A549 (cell line): Measurements from ENCODE around the gene C2orf66.

Experiments
- CEBPB ChIP-seq, 2 experiments: fragments of >200 bp in 1 of 2; sonication (Bioruptor Twin) in 1 of 2; formaldehyde crosslinking in 1 of 2; IDR thresholded peaks; 2 replicates each; pipeline ENCODE4 v1.6.1; 2012 to 2016
- HOXA7 ChIP-seq: fragments of 250-450 bp; sonication (Bioruptor Pico); IDR thresholded peaks from 2 replicates; pipeline ENCODE4 v1.5.0; 2020; ENCODE audit warnings: mild to moderate bottlenecking, moderate library complexity
- JUN ChIP-seq, 2 experiments: fragments of >200 bp; sonication (Bioruptor Twin); formaldehyde crosslinking; IDR thresholded peaks; 2 replicates in 1 of 2; 3 replicates in 1 of 2; pipeline ENCODE4 v1.6.1; 2016 to 2017
- KDM1A ChIP-seq: fragments of 200-600 bp; sonication (generic); IDR thresholded peaks from 2 replicates; pipeline ENCODE4 v1.6.1; 2016; ENCODE audit warnings: low read depth, mild to moderate bottlenecking
- NFE2L2 ChIP-seq: fragments of 150-350 bp; conservative IDR thresholded peaks from 2 replicates; pipeline ENCODE4 v1.6.1; 2014; ENCODE audit warnings: low read length
- RAD21 ChIP-seq, 2 experiments: fragments of >200 bp in 1 of 2; sonication (Bioruptor Twin) in 1 of 2; formaldehyde crosslinking in 1 of 2; IDR thresholded peaks in 1 of 2; conservative IDR thresholded peaks in 1 of 2; 2 replicates in 1 of 2; 3 replicates in 1 of 2; pipeline ENCODE4 v1.6.1; 2012 to 2018; ENCODE audit warnings: inconsistent platforms in 1 of 2
- ZFP36 ChIP-seq: fragments of 450-650 bp; IDR thresholded peaks from 2 replicates; pipeline ENCODE4 v1.6.1; 2014; ENCODE audit warnings: borderline replicate concordance; ENCODE audit not compliant: partially characterized antibody
- TF ChIP-seq, protein P1 (sequence below): fragments of 250-450 bp; sonication (Bioruptor Pico); IDR thresholded peaks from 2 replicates; pipeline ENCODE4 v1.5.0; 2021; ENCODE audit warnings: mild to moderate bottlenecking, moderate library complexity, borderline replicate concordance
- TF ChIP-seq, protein P2 (sequence below): fragments of >200 bp; sonication (Bioruptor Twin); formaldehyde crosslinking; IDR thresholded peaks from 3 replicates; pipeline ENCODE4 v1.5.1; 2016
- TF ChIP-seq, protein P3 (sequence below): fragments of 200-600 bp; sonication (generic); IDR thresholded peaks from 2 replicates; pipeline ENCODE4 v1.6.1; 2016; ENCODE audit warnings: antibody characterized with exemption, mild to moderate bottlenecking, moderate library complexity

DNA sequence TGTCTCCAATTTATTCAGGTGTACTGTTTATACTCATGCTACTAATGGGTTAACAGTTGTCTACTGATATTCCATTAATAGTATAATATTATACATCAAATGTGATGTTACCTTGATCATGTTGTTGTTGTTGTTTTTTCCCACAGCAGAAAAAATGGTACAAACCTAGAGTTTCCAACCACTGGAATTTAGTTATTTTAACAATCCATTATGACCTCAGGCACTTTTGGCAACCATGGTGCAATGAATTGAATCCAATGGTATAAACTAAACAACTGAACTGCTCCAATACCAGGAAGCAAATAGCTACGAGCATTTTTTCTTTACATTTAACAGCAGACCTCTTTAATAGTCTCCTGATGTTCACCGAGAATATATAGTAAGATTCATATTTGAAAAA is 31.0 kb upstream of the C2orf66 start:
- TF ChIP-seq ZFP36, result no peak
- no peak for TF ChIP-seq JUN (IDR thresholded peaks at IDR 0.05)
- no peak for TF ChIP-seq CEBPB (IDR thresholded peaks at IDR 0.05)
- TF ChIP-seq, protein P1, sequence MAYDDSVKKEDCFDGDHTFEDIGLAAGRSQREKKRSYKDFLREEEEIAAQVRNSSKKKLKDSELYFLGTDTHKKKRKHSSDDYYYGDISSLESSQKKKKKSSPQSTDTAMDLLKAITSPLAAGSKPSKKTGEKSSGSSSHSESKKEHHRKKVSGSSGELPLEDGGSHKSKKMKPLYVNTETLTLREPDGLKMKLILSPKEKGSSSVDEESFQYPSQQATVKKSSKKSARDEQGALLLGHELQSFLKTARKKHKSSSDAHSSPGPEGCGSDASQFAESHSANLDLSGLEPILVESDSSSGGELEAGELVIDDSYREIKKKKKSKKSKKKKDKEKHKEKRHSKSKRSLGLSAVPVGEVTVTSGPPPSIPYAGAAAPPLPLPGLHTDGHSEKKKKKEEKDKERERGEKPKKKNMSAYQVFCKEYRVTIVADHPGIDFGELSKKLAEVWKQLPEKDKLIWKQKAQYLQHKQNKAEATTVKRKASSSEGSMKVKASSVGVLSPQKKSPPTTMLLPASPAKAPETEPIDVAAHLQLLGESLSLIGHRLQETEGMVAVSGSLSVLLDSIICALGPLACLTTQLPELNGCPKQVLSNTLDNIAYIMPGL (CRISPR knock-in tag), result no peak
- TF ChIP-seq, protein P2, sequence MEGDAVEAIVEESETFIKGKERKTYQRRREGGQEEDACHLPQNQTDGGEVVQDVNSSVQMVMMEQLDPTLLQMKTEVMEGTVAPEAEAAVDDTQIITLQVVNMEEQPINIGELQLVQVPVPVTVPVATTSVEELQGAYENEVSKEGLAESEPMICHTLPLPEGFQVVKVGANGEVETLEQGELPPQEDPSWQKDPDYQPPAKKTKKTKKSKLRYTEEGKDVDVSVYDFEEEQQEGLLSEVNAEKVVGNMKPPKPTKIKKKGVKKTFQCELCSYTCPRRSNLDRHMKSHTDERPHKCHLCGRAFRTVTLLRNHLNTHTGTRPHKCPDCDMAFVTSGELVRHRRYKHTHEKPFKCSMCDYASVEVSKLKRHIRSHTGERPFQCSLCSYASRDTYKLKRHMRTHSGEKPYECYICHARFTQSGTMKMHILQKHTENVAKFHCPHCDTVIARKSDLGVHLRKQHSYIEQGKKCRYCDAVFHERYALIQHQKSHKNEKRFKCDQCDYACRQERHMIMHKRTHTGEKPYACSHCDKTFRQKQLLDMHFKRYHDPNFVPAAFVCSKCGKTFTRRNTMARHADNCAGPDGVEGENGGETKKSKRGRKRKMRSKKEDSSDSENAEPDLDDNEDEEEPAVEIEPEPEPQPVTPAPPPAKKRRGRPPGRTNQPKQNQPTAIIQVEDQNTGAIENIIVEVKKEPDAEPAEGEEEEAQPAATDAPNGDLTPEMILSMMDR, result no peak
- no peak for TF ChIP-seq RAD21 (conservative IDR thresholded peaks at IDR 0.05 in 1 of 2, IDR thresholded peaks at IDR 0.05 in 1 of 2)
- TF ChIP-seq HOXA7 (CRISPR knock-in tag), result no peak
- TF ChIP-seq, protein P3, sequence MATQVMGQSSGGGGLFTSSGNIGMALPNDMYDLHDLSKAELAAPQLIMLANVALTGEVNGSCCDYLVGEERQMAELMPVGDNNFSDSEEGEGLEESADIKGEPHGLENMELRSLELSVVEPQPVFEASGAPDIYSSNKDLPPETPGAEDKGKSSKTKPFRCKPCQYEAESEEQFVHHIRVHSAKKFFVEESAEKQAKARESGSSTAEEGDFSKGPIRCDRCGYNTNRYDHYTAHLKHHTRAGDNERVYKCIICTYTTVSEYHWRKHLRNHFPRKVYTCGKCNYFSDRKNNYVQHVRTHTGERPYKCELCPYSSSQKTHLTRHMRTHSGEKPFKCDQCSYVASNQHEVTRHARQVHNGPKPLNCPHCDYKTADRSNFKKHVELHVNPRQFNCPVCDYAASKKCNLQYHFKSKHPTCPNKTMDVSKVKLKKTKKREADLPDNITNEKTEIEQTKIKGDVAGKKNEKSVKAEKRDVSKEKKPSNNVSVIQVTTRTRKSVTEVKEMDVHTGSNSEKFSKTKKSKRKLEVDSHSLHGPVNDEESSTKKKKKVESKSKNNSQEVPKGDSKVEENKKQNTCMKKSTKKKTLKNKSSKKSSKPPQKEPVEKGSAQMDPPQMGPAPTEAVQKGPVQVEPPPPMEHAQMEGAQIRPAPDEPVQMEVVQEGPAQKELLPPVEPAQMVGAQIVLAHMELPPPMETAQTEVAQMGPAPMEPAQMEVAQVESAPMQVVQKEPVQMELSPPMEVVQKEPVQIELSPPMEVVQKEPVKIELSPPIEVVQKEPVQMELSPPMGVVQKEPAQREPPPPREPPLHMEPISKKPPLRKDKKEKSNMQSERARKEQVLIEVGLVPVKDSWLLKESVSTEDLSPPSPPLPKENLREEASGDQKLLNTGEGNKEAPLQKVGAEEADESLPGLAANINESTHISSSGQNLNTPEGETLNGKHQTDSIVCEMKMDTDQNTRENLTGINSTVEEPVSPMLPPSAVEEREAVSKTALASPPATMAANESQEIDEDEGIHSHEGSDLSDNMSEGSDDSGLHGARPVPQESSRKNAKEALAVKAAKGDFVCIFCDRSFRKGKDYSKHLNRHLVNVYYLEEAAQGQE, result no peak
- TF ChIP-seq NFE2L2, result no peak
- no peak for TF ChIP-seq KDM1A
